M059J (cell line): ENCODE data around the gene FNDC10. TPM values are rescaled to one million over a fixed set of nuclear protein-coding genes. Genes with fewer than 3 reads are reported as not detected.

Experiments used
- DNase-seq: peaks from one replicate; pipeline ENCODE4 v3.0.0-alpha.2; 2012; ENCODE audit warnings: low read depth
- total RNA-seq: library from RNA; depleted of rRNA; stranded (reverse); fragments of >200 nt; shearing (Covaris generic); gene quantifications from 2 replicates; pipeline ENCODE4 v1.2.3, GENCODE V29; 2014; rRNA removed

FNDC10 gene
- total RNA-seq, 1 experiment from 2014 or later, result 6.1 TPM

- no peak for DNase-seq
These were observed 51.3 kb downstream of the FNDC10 start for GRCh38 chr1:1548591-1548990.

Other genes starting within 250 kb of the FNDC10 start
- 0.25 and 2.6 TPM in 2 replicates for gene MXRA8, start 241.6 kb downstream of the FNDC10 start, total RNA-seq
- gene AURKAIP1, start 224.9 kb downstream of the FNDC10 start, total RNA-seq, result 141 and 178 TPM in 2 replicates
- gene CCNL2, start 200.8 kb downstream of the FNDC10 start, total RNA-seq, result 29.9 and 35.2 TPM in 2 replicates
- 160 and 166 TPM in 2 replicates for gene MRPL20, start 192.8 kb downstream of the FNDC10 start, total RNA-seq
- 0.17 and 0.64 TPM in 2 replicates for gene ANKRD65, start 178.9 kb downstream of the FNDC10 start, total RNA-seq
- 0.12 and 1.1 TPM in 2 replicates for gene VWA1, start 164.4 kb downstream of the FNDC10 start, total RNA-seq
- gene ATAD3C, start 150.4 kb downstream of the FNDC10 start, total RNA-seq, result not detected in 2 replicates
- gene ATAD3B, start 128.4 kb downstream of the FNDC10 start, total RNA-seq, result 2.9 and 7.7 TPM in 2 replicates
- gene ATAD3A, start 88.0 kb downstream of the FNDC10 start, total RNA-seq, result 26.7 and 55.9 TPM in 2 replicates
- 0.15 TPM in 1 of 2 replicates, not detected in the other for gene TMEM240, start 59.5 kb downstream of the FNDC10 start, total RNA-seq
- gene SSU72, start 25.3 kb downstream of the FNDC10 start, total RNA-seq, result 69.3 and 96.9 TPM in 2 replicates
- 15.8 and 28.6 TPM in 2 replicates for gene MIB2, start 15.4 kb upstream of the FNDC10 start, total RNA-seq
- 0.27 TPM in 1 of 2 replicates, not detected in the other for gene MMP23B, start 32.0 kb upstream of the FNDC10 start, total RNA-seq
- gene CDK11B, start 58.9 kb upstream of the FNDC10 start, total RNA-seq, result 7.4 and 13.2 TPM in 2 replicates
- 11.5 and 25.5 TPM in 2 replicates for gene SLC35E2B, start 92.7 kb upstream of the FNDC10 start, total RNA-seq
- 2.6 and 11.0 TPM in 2 replicates for gene CDK11A, start 124.2 kb upstream of the FNDC10 start, total RNA-seq
- gene NADK, start 178.3 kb upstream of the FNDC10 start, total RNA-seq, result 36.8 and 44.7 TPM in 2 replicates